Measurements from ENCODE around the gene AOPEP.

Gene AOPEP

DNA sequence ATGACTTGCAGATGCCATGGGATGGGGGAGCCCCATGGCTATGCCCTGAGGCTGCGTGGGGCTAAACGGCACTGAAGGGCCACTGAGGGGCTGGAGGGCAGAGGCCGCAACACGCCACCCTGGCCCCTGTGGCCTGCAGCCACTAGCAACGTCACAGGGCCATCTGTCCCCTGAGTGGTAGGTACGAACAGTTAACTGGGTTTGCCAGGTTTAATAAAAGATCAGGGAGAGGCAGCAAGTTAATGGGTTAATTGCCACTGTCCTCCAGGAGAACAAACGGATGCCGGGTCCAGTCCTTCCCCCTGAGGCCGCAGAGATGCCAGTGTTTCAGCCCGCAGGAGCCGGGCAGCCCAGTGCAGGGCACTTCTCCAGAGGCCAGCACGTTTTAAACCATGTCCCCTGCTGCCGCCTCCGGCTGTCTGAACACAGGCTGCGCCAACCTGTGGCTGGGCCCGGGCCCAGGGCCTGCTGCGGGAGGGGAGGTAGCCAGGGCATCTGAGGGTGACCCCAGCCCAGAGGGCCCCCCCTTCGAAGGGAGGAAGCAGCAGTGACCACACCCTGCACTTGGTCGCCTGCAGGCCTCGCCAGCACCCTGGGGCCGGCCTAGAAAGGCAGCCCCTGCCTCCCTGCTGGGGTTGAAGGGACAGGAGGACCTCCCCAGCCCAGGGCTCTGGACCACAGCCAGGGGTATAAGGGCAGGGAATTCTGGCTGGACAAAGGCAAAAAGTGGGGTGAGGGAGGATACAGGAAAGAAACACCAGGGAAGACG, 363.7 kb downstream of the AOPEP start:
- DNase-seq: no peak

- no peak for DNase-seq
Measured at GRCh38 chr9:95090871-95091577, 364.5 kb downstream of the AOPEP start.

GRCh38 chr9:95091601-95092261, 365.2 kb downstream of the AOPEP start:
- no peak for DNase-seq

DNA sequence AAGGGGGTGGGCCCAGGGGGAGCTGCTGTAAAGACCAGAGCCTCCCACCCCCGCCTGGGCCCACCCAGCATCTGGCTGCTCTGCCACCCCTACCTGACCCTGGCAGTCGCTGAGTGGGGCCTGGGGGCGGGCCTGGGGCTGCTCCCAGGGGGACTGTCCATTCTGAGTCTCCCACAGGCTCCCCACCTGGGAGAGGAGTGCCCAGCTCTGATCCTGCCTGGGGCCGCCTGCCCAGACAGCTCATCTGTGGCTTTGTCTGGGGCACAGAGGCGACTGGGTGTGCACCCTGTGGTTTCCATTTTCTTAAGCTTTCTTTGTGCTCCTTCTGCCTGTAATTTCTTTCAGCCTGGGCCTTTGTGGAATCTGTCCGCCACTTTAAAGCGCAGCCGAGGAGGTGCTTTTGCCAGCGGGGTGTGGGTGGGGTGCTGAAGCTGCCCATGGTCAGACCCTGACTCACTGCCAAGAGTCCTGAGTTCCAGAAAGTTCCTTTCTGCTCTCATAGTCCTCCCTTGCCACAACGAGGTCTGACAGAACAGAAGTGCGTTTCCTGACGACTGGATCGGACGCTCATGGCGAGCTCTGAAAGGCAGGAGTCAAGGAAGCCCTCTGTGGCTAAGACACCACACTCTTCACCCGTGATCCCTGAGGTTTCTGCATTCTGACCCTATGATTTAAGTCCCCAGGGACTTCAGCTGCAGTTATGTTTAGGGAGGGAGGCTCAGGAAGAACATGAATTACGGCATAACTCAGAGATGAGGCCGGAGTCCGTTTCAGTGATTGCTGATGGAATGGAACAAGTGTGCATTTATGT, 366.0 kb downstream of the AOPEP start:
- no peak for DNase-seq

- DNase-seq: no peak
Measured at GRCh38 chr9:95093586-95093985, 367.1 kb downstream of the AOPEP start.

- DNase-seq: no peak
Measured at GRCh38 chr9:95094002-95094401, 367.5 kb downstream of the AOPEP start.

DNA sequence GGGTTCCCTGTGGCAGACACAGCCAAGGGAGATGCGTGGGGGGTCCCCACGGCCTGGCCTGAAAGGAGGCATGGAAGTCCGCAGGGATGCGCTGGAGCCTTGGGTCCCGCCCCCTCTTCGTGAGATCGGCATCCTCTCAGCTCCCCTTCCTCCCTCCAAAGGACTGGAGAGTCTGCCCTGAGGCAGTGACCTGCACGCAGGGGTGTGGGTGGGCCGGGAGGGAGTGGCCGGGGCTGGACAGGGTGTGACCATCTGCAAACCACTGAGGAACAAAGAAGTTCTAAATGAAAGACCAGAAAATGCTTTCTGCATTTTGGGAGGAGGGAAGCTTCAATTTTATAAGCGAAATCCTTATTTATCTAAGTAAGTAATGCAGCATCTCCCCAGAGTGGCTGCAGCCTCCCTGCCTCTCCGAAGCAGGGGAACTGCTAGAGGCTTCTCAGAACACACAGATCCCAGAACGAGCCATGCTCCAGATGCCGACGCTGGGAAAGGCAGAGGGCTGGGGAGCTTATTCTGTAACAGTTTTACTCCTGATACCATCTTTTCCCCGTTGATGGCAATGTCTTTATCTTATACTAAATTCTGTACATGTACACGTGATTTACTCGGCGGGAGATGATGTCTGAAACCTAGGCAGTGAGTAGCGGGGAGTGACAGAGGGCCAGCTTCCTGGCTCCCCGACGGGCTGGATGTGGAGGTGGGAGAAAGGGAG, 369.3 kb downstream of the AOPEP start:
- no peak for DNase-seq

GRCh38 chr9:95096381-95096780, 369.9 kb downstream of the AOPEP start:
- DNase-seq: no peak

- no peak for DNase-seq
Measured at GRCh38 chr9:95096807-95097206, 370.3 kb downstream of the AOPEP start.

DNA sequence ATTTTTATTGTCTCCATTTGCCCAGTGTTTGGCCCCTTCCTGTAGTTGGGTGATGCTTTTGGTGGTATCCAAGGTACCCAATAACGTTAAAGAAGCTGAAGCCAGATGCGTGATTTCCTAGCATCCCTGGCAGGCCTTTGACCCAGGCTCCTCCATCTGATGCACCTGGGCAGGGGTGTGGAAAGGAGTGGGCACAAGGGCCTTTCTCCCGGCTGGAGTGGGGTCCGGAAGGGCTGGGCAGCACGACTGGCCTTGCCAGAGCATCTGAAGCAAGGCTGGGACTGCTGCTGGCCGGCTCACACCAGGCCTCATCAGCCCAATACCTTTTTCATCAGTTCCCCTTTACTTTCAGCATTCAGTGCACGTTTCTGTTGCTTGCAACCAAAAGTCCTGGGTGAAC, 370.8 kb downstream of the AOPEP start:
- DNase-seq: no peak

DNA sequence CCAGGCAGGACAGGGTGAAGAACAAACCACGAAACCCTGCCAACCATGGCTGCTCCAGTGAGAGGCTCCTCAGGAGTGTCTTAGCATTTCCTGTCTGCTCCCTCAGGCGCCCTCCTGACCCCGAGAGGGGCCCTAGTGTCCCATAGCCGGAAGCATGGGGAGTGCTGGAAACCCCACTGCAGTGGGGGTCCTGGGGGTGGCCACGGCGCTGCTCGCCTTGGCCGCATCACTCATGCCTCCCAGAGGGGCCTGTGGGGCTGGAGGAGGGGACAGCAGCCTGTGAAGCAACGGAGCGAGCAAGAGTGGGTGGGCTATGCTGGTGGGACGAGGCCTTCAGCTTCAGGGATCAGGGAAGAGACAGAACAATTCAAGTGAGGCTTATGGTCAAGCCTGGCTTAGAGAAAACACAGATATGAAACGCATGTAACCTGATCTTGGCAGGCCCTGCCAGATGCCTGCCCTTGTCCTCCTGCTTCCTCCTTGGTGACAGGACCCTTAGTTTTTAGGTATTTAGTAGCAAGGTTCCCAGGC, 372.0 kb downstream of the AOPEP start:
- DNase-seq: no peak

GRCh38 chr9:95099321-95100070, 373.0 kb downstream of the AOPEP start:
- DNase-seq: no peak

DNA sequence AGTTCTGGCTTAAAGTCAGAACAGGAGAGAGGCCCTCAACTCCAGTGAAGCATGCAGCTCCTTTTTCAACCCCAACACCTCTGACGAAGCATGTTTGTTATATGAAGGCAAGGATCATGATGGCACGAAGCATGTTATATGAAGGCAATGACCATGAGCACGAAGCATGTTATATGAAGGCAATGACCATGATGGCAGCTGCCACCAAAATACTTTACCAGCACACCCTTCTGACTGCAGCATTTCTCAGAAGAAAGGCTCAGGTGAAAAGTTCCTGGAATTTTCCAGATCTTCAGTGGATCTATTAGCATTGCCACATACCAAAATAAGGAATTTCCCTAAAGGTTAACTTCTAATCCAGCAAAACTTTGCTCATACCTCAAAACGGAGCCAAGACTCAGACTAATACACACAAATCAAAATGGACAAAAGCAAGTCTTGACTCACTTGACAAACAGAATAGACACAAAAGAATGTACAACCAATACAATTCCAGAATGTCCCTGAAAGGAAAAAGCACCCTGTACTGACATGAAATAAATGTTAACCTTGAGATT, 373.6 kb downstream of the AOPEP start:
- DNase-seq: no peak

DNA sequence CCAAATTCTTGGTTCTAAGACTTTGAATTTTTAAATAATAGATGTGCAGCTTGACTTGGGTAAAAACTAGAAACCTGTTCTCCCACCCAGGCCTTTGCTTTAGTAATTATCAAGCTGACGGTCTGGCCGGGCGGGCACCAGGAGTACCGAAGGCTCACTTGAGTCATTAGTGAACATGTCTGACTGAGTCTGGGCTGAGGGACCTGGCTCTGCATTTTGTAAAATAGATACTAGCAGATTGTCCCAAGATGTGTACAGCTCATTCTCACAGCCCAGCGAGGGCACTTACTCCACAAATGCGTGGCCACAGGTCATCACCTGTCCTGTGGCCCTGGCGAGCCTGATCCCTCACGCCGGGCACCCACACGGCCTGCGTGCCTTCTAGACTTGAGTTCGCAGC, 374.8 kb downstream of the AOPEP start:
- DNase-seq: no peak

GRCh38 chr9:95102001-95102433, 375.5 kb downstream of the AOPEP start:
- DNase-seq: no peak

DNA sequence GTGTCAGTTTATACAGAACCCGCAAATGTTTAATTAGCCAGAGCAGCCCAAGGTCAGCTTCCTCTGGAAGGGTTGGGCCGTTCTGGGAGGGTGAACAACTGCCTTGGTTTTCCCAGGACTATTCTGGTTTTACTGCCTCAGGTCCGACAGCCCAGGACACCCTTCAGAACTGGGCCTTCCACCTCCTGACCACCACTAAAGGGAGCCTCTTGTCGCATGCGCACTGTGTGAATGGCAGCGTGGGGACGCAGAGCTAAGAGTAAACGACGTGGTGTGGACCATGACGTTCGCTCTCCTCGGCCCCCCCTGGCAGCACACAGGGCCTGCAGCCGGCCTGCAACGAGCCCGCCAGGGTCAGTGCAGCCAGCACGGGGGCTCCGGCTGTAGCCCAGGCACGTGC, 376.1 kb downstream of the AOPEP start:
- no peak for DNase-seq

- no peak for DNase-seq
Measured at GRCh38 chr9:95103281-95103771, 376.8 kb downstream of the AOPEP start.

DNA sequence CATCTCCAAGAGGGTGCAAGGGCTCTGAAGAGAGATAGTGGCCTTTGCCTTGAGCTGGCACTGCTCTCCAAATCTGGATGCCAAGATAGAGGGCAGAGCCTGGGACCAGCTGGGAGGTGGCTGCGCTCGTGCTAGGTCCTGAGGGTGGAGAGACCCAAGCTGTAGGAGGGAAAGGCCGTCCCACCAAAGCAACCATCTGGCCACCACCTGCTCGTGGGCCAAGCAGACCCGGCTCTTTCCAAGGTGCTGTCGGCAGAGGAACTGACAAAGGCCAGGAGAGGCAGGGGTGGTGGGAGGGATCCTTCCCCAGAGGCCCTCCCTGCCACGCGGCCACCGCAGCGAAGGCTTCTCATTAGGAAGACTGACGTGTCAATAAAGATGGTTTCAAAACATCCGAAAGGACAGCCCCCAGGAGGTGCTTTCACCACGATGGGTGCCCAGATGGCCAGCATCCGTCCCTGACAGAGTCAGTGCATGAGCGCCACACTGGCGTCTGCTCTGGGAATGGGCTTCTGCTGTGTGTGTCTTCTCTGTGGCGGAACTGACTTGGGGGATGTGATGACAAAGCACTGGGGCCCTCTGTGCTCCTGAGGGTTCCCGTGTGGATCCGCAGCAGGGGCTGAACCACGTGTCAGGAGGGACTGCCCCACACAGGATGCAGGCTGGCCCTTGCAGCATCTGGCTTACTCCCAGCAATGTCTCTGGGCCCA, 377.5 kb downstream of the AOPEP start:
- DNase-seq: no peak

DNA sequence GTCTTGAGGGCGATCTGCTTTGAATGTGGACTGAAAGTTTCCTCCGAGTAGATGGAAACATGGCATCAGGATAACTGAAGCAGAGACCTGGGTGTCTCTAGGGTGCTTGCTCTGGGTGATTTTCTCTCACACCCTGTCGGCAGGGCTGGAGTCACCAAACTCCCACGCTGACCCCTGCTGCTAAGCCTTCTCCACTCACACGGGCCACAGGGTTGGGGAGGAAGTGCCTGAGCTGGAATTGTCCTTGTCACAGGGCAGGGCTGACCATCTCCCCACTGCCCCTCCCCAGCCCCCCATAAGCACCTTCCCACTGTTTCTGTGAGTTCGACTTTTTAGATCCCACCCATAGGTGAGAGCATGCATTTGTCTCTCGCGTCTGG, 378.1 kb downstream of the AOPEP start:
- DNase-seq: no peak

DNA sequence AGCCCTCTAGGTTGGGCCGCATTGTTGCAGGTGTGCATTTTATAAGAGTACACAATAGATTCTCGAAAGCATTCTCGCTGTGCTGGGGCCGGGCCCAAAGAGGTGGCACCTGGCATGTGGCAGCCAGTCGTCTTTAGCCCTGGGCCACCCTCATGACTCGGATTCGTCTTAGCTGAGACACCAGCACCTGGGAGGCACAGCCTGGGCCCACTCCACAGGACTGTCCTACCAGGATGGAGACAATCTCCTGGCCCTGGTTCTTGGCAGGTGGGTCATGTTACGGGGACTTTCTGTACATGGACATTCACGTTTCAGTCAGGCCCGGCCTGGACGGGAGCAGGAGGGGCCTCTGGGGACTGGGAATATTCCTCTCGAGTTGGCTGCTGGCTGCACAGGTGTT, 378.5 kb downstream of the AOPEP start:
- DNase-seq: no peak
